ENCODE data around the gene TRMT1.

GRCh38 chr19:13074378-13074777 is 42.2 kb downstream of the TRMT1 start:
- TF ChIP-seq EZH2 (IDR thresholded peaks at IDR 0.05; ENCODE audit: low read length, missing control alignments) (no peak), CTCF (conservative IDR thresholded peaks at IDR 0.05 in 1 of 2, IDR thresholded peaks at IDR 0.05 in 1 of 2; ENCODE audit: low read depth in 1 of 2, low read length in 2 of 2) (no peak)

All from fibroblast of lung (primary cell).